Activated CD4-positive, alpha-beta T cell treated with anti-CD3 and anti-CD28 coated beads, Interleukin-2, amount 50 U/mL, for 48 hours (primary cell): ENCODE data around the gene NETO2.
A peak's percentile ranks its signal among the peaks of the same experiment; 100 is the strongest.
"Not testable (repeated sequence)": the region's sequence is repeated elsewhere in the genome, so short reads cannot be mapped to it uniquely, and the experiment has no call there.

Source experiments
- DNase-seq, 2 experiments: peaks; one replicate each; pipeline ENCODE4 v3.0.0-alpha.2; 2020

Gene NETO2

GRCh38 chr16:47143677-47144558 is at the start of gene NETO2:
NETO2 (minus strand) TSS chr16:47143945; CDS start chr16:47143612, 333 bp downstream.
- DNase-seq, result peak; percentile 57 to 61

- DNase-seq, result no peak
Observed at GRCh38 chr16:47182318-47182717, 38.6 kb upstream of the NETO2 start.

- DNase-seq, result not testable (repeated sequence)
Observed at GRCh38 chr16:47181066-47181465, 37.3 kb upstream of the NETO2 start.

- DNase-seq, result no peak
Observed at GRCh38 chr16:47180073-47180472, 36.3 kb upstream of the NETO2 start.

- no peak for DNase-seq
Observed at GRCh38 chr16:47175152-47175551, 31.4 kb upstream of the NETO2 start.

GRCh38 chr16:47162670-47163420 is 19.1 kb upstream of the NETO2 start:
- DNase-seq, result no peak

- no peak for DNase-seq
Observed at GRCh38 chr16:47161464-47161863, 17.7 kb upstream of the NETO2 start.

GRCh38 chr16:47160422-47160821 is 16.7 kb upstream of the NETO2 start:
- no peak for DNase-seq

- DNase-seq, result no peak
Observed at GRCh38 chr16:47158992-47159391, 15.2 kb upstream of the NETO2 start.

- DNase-seq, result no peak
Observed at GRCh38 chr16:47156680-47157215, 13.0 kb upstream of the NETO2 start.

GRCh38 chr16:47152501-47152900 is 8.8 kb upstream of the NETO2 start:
- not testable (repeated sequence) for DNase-seq

GRCh38 chr16:47150067-47150466 is 6.3 kb upstream of the NETO2 start:
- no peak for DNase-seq

- no peak for DNase-seq
Observed at GRCh38 chr16:47144559-47144877, 773 bp upstream of the NETO2 start.

- DNase-seq, result peak; percentile 70 to 73
Observed at GRCh38 chr16:47142821-47143676, 696 bp downstream of the NETO2 start.

GRCh38 chr16:47142486-47142820 is 1.3 kb downstream of the NETO2 start:
- DNase-seq, result no peak

GRCh38 chr16:47141773-47142485 is 1.8 kb downstream of the NETO2 start:
- DNase-seq, result peak; percentile 83 to 88

GRCh38 chr16:47140686-47141085 is 3.1 kb downstream of the NETO2 start:
- DNase-seq, result no peak

- no peak for DNase-seq
Observed at GRCh38 chr16:47139561-47140185, 4.1 kb downstream of the NETO2 start.

GRCh38 chr16:47137925-47138324 is 5.8 kb downstream of the NETO2 start:
- DNase-seq, result not testable (repeated sequence)

GRCh38 chr16:47136099-47136842 is 7.5 kb downstream of the NETO2 start:
- DNase-seq, result peak; percentile 17 to 30

GRCh38 chr16:47134550-47134949 is 9.2 kb downstream of the NETO2 start:
- no peak for DNase-seq
